ENCODE data around the gene CUL3. TPM values are rescaled to one million over a fixed set of nuclear protein-coding genes. Genes with fewer than 3 reads are reported as not detected.
A peak's percentile ranks its signal among the peaks of the same experiment; 100 is the strongest.
"Not testable (repeated sequence)": the region's sequence is repeated elsewhere in the genome, so short reads cannot be mapped to it uniquely, and the experiment has no call there.

CUL3 gene
- total RNA-seq, 4 donors from 2014 or later, result 68.5 to 75.1 (median 70.8) TPM

- ATAC-seq, result no peak
- Histone ChIP-seq H3K4me3 (no peak overlapping the region), H3K27me3 (no peaks in the 10 kb centered on the region), H3K4me1 (peaks cover 0 to 5% (median 0%) of the 10 kb centered on the region in 3 donors), H3K36me3 (no peaks in the 10 kb centered on the region), H3K27ac (no peak overlapping the region), H3K9me3 (no peaks in the 10 kb centered on the region)
- 36 to 67% methylated on average over 1 to 2 of the region's 2 CpGs for WGBS, 2 donors (ENCODE audit: low coverage in 1 of 2)
- TF ChIP-seq POLR2AphosphoS5 (IDR thresholded peaks at IDR 0.05) (no peak), CTCF (IDR thresholded peaks at IDR 0.05) (no peak), POLR2A (IDR thresholded peaks at IDR 0.05) (no peak), EP300 (IDR thresholded peaks at IDR 0.05) (no peak)
Measured at GRCh38 chr2:224591220-224591619, 6.1 kb upstream of the CUL3 start.

- 8% methylated on average over 7 of the region's 7 CpGs for WGBS, 2 donors (ENCODE audit: low coverage in 1 of 2)
- Histone ChIP-seq H3K27me3 (no peaks in the 10 kb centered on the region), H3K4me1 (peaks cover 11 to 36% (median 12%) of the 10 kb centered on the region in 3 donors), H3K9me3 (no peaks in the 10 kb centered on the region), H3K36me3 (no peaks in the 10 kb centered on the region), H3K4me3 (peak overlapping the region; percentile 63 to 96), H3K27ac (peak overlapping the region in 3 of 4 donors; percentile 89 to 98 (median 94))
- TF ChIP-seq POLR2A (IDR thresholded peaks at IDR 0.05) (no peak), CTCF (IDR thresholded peaks at IDR 0.05) (no peak), POLR2AphosphoS5 (IDR thresholded peaks at IDR 0.05) (no peak), EP300 (IDR thresholded peaks at IDR 0.05) (no peak)
- ATAC-seq, result no peak
Measured at GRCh38 chr2:224586127-224586695, 1.0 kb upstream of the CUL3 start.

- ATAC-seq, result peak; percentile 31
- no peak for TF ChIP-seq POLR2AphosphoS5 (IDR thresholded peaks at IDR 0.05)
- no peak for TF ChIP-seq POLR2A (IDR thresholded peaks at IDR 0.05)
- TF ChIP-seq CTCF (IDR thresholded peaks at IDR 0.05), result no peak
- no peak for TF ChIP-seq EP300 (IDR thresholded peaks at IDR 0.05)
- H3K36me3 ChIP-seq, result no peaks in the 10 kb centered on the region
- H3K27me3 ChIP-seq, result no peaks in the 10 kb centered on the region
- peak overlapping the region; percentile 84 to 98 (median 92) for H3K27ac ChIP-seq
- no CpG with 5 or more reads among the region's 62 CpGs for WGBS, 2 donors (ENCODE audit: low coverage in 1 of 2)
- peaks cover 11 to 48% (median 12%) of the 10 kb centered on the region in 3 donors for H3K4me1 ChIP-seq
- peak overlapping the region; percentile 63 to 96 for H3K4me3 ChIP-seq
- H3K9me3 ChIP-seq, result no peaks in the 10 kb centered on the region
Measured at GRCh38 chr2:224584785-224585210, 365 bp downstream of the CUL3 start.

GRCh38 chr2:224584111-224584784 is 915 bp downstream of the CUL3 start:
- Histone ChIP-seq H3K36me3 (no peaks in the 10 kb centered on the region), H3K27me3 (no peaks in the 10 kb centered on the region), H3K9me3 (no peaks in the 10 kb centered on the region), H3K27ac (peak overlapping the region in 3 of 4 donors; percentile 89 to 98 (median 94)), H3K4me1 (peaks cover 12 to 53% (median 16%) of the 10 kb centered on the region in 3 donors), H3K4me3 (peak overlapping the region; percentile 63 to 96)
- no peak for ATAC-seq
- TF ChIP-seq POLR2AphosphoS5 (IDR thresholded peaks at IDR 0.05) (no peak), POLR2A (IDR thresholded peaks at IDR 0.05) (no peak), CTCF (IDR thresholded peaks at IDR 0.05) (no peak), EP300 (IDR thresholded peaks at IDR 0.05) (no peak)
- WGBS, 2 donors (ENCODE audit: low coverage in 1 of 2), result 0 to 1% methylated on average over 4 to 16 of the region's 50 CpGs

- 96 to 100% methylated on average over 7 to 14 of the region's 14 CpGs for whole genome bisulfite sequencing, 2 donors (ENCODE audit: low coverage in 1 of 2)
- not testable (repeated sequence) for H3K36me3 ChIP-seq, H3K27me3 ChIP-seq, ATAC-seq, H3K9me3 ChIP-seq, H3K27ac ChIP-seq
- Histone ChIP-seq H3K4me3 (peak overlapping the region; percentile 63 to 96), H3K4me1 (peaks cover 12 to 65% (median 16%) of the 10 kb centered on the region in 3 donors)
Measured at GRCh38 chr2:224583033-224583432, 2.1 kb downstream of the CUL3 start.

All from gastroesophageal sphincter (tissue), 4 donors.